AG04449 (cell line): ENCODE results near the gene LRSAM1.
A peak's percentile ranks its signal among the peaks of the same experiment; 100 is the strongest.

Source experiments
- CTCF ChIA-PET: fragments of 350-600 bp; formaldehyde crosslinking; extraction: SDS; loops from one replicate; lab custom pipeline; 2021; ENCODE audit warnings: antibody characterized with exemption; lab: Yijun Ruan, JAX
- POLR2A ChIA-PET: fragments of 400-600, 350-600 bp; formaldehyde crosslinking; extraction: SDS; loops from one replicate; lab custom pipeline; 2020; ENCODE audit warnings: antibody characterized with exemption, inconsistent platforms; lab: Yijun Ruan, JAX
- DNase-seq: peaks from one replicate; pipeline ENCODE4 v3.0.0-alpha.2; 2010; ENCODE audit warnings: low read depth, low spot score
- H3K4me3 ChIP-seq: 2 replicates; pipeline ENCODE4 v1.5.1; 2011; ENCODE audit warnings: low read depth, mild to moderate bottlenecking, control low read depth, low read length
- CTCF ChIP-seq: IDR thresholded peaks from one replicate; pipeline ENCODE4 v1.5.1; 2011; ENCODE audit warnings: mild to moderate bottlenecking, moderate library complexity, low read length, control low read depth, inconsistent platforms; ENCODE audit not compliant: insufficient read depth; ENCODE audit errors: missing control alignments

LRSAM1 gene

GRCh38 chr9:127423476-127423933 is 27.8 kb upstream of the LRSAM1 start:
- POLR2A ChIA-PET, result interaction anchor here (1.1 to 2.6 kb wide), 2 partner anchors 27 to 28 kb away, joined by 5 to 19 read pairs; partner anchors contain the start of genes LRSAM1 and RPL12
- TF ChIP-seq CTCF, result no peak
- peak overlapping the region; percentile 94 for H3K4me3 ChIP-seq
- CTCF ChIA-PET, result interaction anchor here (0.7 to 1.8 kb wide), 4 partner anchors 14 to 218 kb away, joined by 3 to 5 read pairs (median 4); no protein-coding TSS in a partner anchor
- no peak for DNase-seq

GRCh38 chr9:127423934-127424675 is 27.2 kb upstream of the LRSAM1 start, which contains the start of gene ZNF79:
TSS of gene ZNF79 (plus strand) at chr9:127424382. CDS start at chr9:127424788, 406 bp downstream.
- peak within 1 kb of the TSS; percentile 94 for H3K4me3 ChIP-seq
- peak; percentile 33 for DNase-seq
- POLR2A ChIA-PET, result interaction anchor here (1.0 to 2.6 kb wide), 3 partner anchors 26 to 28 kb away, joined by 5 to 19 read pairs (median 5); partner anchors contain the start of genes LRSAM1, RPL12 and SLC2A8
- no peak for TF ChIP-seq CTCF
- CTCF ChIA-PET, result interaction anchor here (0.7 to 1.8 kb wide), 4 partner anchors 15 to 219 kb away, joined by 3 to 5 read pairs (median 4); no protein-coding TSS in a partner anchor

- ChIA-PET CTCF (interaction anchor here (1.4 to 1.8 kb wide), 2 partner anchors 141 to 209 kb away, joined by 4 to 5 read pairs; no protein-coding TSS in a partner anchor), POLR2A (interaction anchor here (1.0 to 2.6 kb wide), 3 partner anchors 25 to 28 kb away, joined by 5 to 19 read pairs (median 5); partner anchors contain the start of genes LRSAM1, RPL12 and SLC2A8)
- no peak for DNase-seq
Observed at GRCh38 chr9:127424676-127424999, 26.7 kb upstream of the LRSAM1 start.

GRCh38 chr9:127426756-127427155 is 24.6 kb upstream of the LRSAM1 start:
- CTCF ChIA-PET, result no interaction called here
- POLR2A ChIA-PET, result no interaction called here
- TF ChIP-seq CTCF, result no peak

More at GRCh38 chr9:127424676-127424999, 26.7 kb upstream of the LRSAM1 start:
- no peak for TF ChIP-seq CTCF
- peak overlapping the region; percentile 94 for H3K4me3 ChIP-seq

GRCh38 chr9:127428348-127428747 is 23.0 kb upstream of the LRSAM1 start:
- TF ChIP-seq CTCF, result no peak

More at GRCh38 chr9:127426756-127427155, 24.6 kb upstream of the LRSAM1 start:
- no peak for DNase-seq
- H3K4me3 ChIP-seq, result no peak overlapping the region

GRCh38 chr9:127430415-127430814 is 20.9 kb upstream of the LRSAM1 start:
- no peak for TF ChIP-seq CTCF
- CTCF ChIA-PET, result interaction anchor here (1.3 kb wide), 1 partner anchor 10 kb away, joined by 4 read pairs; no protein-coding TSS in a partner anchor
- POLR2A ChIA-PET, result no interaction called here
- DNase-seq, result no peak
- no peak overlapping the region for H3K4me3 ChIP-seq

More at GRCh38 chr9:127428348-127428747, 23.0 kb upstream of the LRSAM1 start:
- no peak for DNase-seq
- CTCF ChIA-PET, result no interaction called here
- no peak overlapping the region for H3K4me3 ChIP-seq
- POLR2A ChIA-PET, result no interaction called here
